ENCODE measurements around the gene BIRC2. TPM values are rescaled to one million over a fixed set of nuclear protein-coding genes. Genes with fewer than 3 reads are reported as not detected.
"Not testable (repeated sequence)": the region's sequence is repeated elsewhere in the genome, so short reads cannot be mapped to it uniquely, and the experiment has no call there.

The BIRC2 gene
- total RNA-seq, 1 experiment from 2014 or later: 65.9 TPM

- DNase-seq (ENCODE audit: low read depth): not testable (repeated sequence)
These were observed 27.8 kb downstream of the BIRC2 start for GRCh38 chr11:102374633-102375424.

- no peak for DNase-seq (ENCODE audit: low read depth)
These were observed 28.8 kb downstream of the BIRC2 start for GRCh38 chr11:102375720-102376399.

GRCh38 chr11:102377891-102378290 lies 30.9 kb downstream of the BIRC2 start:
- no peak for DNase-seq (ENCODE audit: low read depth)

GRCh38 chr11:102378818-102379217 lies 31.8 kb downstream of the BIRC2 start:
- no peak for DNase-seq (ENCODE audit: low read depth)

- no peak for DNase-seq (ENCODE audit: low read depth)
These were observed 35.4 kb downstream of the BIRC2 start for GRCh38 chr11:102382384-102382783.

GRCh38 chr11:102383839-102384238 lies 36.8 kb downstream of the BIRC2 start:
- DNase-seq (ENCODE audit: low read depth): no peak

GRCh38 chr11:102384419-102385079 lies 37.5 kb downstream of the BIRC2 start:
- DNase-seq (ENCODE audit: low read depth): no peak

GRCh38 chr11:102385085-102386007 lies 38.3 kb downstream of the BIRC2 start:
- DNase-seq (ENCODE audit: low read depth): no peak

- no peak for DNase-seq (ENCODE audit: low read depth)
These were observed 39.2 kb downstream of the BIRC2 start for GRCh38 chr11:102386136-102386734.

GRCh38 chr11:102387043-102387781 lies 40.2 kb downstream of the BIRC2 start:
- no peak for DNase-seq (ENCODE audit: low read depth)

GRCh38 chr11:102389253-102389652 lies 42.2 kb downstream of the BIRC2 start:
- no peak for DNase-seq (ENCODE audit: low read depth)

- DNase-seq (ENCODE audit: low read depth): peak; percentile 73
These were observed 43.9 kb downstream of the BIRC2 start for GRCh38 chr11:102390667-102391465.

GRCh38 chr11:102391549-102392237 lies 44.7 kb downstream of the BIRC2 start:
- DNase-seq (ENCODE audit: low read depth): peak; percentile 77

GRCh38 chr11:102393272-102393730 lies 46.3 kb downstream of the BIRC2 start:
- DNase-seq (ENCODE audit: low read depth): no peak

- DNase-seq (ENCODE audit: low read depth): no peak
These were observed 48.8 kb downstream of the BIRC2 start for GRCh38 chr11:102395720-102396393.

GRCh38 chr11:102396708-102397563 lies 49.9 kb downstream of the BIRC2 start:
- peak; percentile 28 for DNase-seq (ENCODE audit: low read depth)

GRCh38 chr11:102398297-102398696 lies 51.3 kb downstream of the BIRC2 start:
- no peak for DNase-seq (ENCODE audit: low read depth)
